Measurements from ENCODE around the gene URB1.

The URB1 gene

GRCh38 chr21:32425628-32426027, 32.8 kb upstream of the URB1 start:
- no peak for TF ChIP-seq CTCF (IDR thresholded peaks at IDR 0.05)
- TF ChIP-seq ZFX (IDR thresholded peaks at IDR 0.05; ENCODE audit: borderline replicate concordance) = no peak
- H3K27ac ChIP-seq = no peak overlapping the region

- TF ChIP-seq CTCF (IDR thresholded peaks at IDR 0.05) (no peak), ZFX (IDR thresholded peaks at IDR 0.05; ENCODE audit: borderline replicate concordance) (no peak)
- no peak overlapping the region for H3K27ac ChIP-seq
Observed at GRCh38 chr21:32424674-32425073, 31.9 kb upstream of the URB1 start.

GRCh38 chr21:32424191-32424535, 31.4 kb upstream of the URB1 start:
- no peak for TF ChIP-seq CTCF (IDR thresholded peaks at IDR 0.05)
- TF ChIP-seq ZFX (IDR thresholded peaks at IDR 0.05; ENCODE audit: borderline replicate concordance) = no peak
- no peak overlapping the region for H3K27ac ChIP-seq

GRCh38 chr21:32423320-32424190, 30.7 kb upstream of the URB1 start:
- TF ChIP-seq CTCF (IDR thresholded peaks at IDR 0.05) (no peak), ZFX (IDR thresholded peaks at IDR 0.05; ENCODE audit: borderline replicate concordance) (no peak)
- H3K27ac ChIP-seq = no peak overlapping the region

DNA sequence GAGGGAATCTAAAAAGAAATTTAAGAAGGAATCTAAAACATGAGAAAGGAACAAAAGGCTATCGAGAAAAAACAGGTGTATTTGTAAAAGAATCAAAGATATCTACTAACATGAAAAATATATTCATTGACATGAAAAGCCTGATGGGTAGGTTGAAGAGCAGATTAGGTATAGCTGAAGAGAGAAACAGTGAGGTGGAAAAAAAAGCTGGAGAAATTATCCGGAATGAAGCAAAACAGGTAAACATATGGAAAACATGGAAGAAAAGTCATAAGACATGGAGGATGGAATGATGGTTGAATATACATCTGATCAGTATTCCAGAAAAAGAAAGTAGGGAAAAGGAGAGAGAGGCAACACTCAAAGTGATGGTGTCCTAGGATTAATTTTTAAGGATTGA, 29.3 kb upstream of the URB1 start:
- TF ChIP-seq ZFX (IDR thresholded peaks at IDR 0.05; ENCODE audit: borderline replicate concordance) (no peak), CTCF (IDR thresholded peaks at IDR 0.05) (no peak)
- no peak overlapping the region for H3K27ac ChIP-seq

DNA sequence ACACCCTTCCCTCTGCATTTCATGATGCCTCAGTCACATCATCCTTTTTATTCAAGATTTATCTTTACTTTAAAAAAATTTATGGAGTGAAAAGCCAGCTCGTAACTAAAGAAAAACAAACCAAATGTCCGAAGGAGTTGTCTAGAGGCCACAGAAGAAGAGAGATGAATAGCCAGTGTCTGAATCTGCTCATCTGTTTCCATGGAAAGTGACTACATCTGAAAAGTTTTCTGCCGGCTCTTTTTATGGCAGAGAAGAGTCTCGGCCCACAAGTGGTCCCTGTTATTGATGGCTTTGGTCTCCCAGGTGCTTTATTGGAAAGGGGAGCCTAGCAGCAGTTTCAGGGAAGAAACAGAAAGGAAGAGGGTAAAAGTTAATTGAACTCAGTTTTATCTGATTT, 25.3 kb upstream of the URB1 start:
- TF ChIP-seq CTCF (IDR thresholded peaks at IDR 0.05) = no peak
- no peak for TF ChIP-seq ZFX (IDR thresholded peaks at IDR 0.05; ENCODE audit: borderline replicate concordance)
- H3K27ac ChIP-seq = no peak overlapping the region

Data from 22Rv1 (cell line).